Measurements from ENCODE around the gene ZNF697. TPM values are rescaled to one million over a fixed set of nuclear protein-coding genes. Genes with fewer than 3 reads are reported as not detected.
"Not testable (repeated sequence)": the region's sequence is repeated elsewhere in the genome, so short reads cannot be mapped to it uniquely, and the experiment has no call there.

ZNF697 gene
- total RNA-seq, 1 experiment from 2014 or later, result 17.4 TPM

GRCh38 chr1:119603695-119604094 lies 44.4 kb downstream of the ZNF697 start:
- no peaks in the 10 kb centered on the region for H3K36me3 Mint-ChIP-seq (ENCODE audit: insufficient read depth in 1 of 3, low read depth in 3 of 3)

GRCh38 chr1:119603241-119603640 lies 44.8 kb downstream of the ZNF697 start:
- not testable (repeated sequence) for H3K9me3 Mint-ChIP-seq; H4K20me1 ChIP-seq (ENCODE audit: control insufficient read depth, insufficient read depth, insufficient read length); H2BK20ac ChIP-seq (ENCODE audit: low read depth, low read length, poor library complexity, severe bottlenecking); H3K79me1 ChIP-seq (ENCODE audit: insufficient read depth, low read depth, low read length, poor library complexity, severe bottlenecking); H3K27ac ChIP-seq (ENCODE audit: insufficient read length, low read depth, low read length); H3K36me3 Mint-ChIP-seq (ENCODE audit: insufficient read depth in 1 of 3, low read depth in 3 of 3); H3K23me2 ChIP-seq (ENCODE audit: insufficient read length, low read depth, low read length, poor library complexity, severe bottlenecking); H4K8ac ChIP-seq (replicated peaks; ENCODE audit: insufficient read length, low read depth, low read length); H2BK120ac ChIP-seq (ENCODE audit: low read depth, low read length, poor library complexity, severe bottlenecking); H3K79me2 ChIP-seq (ENCODE audit: insufficient read depth, low read length); H3K4me2 ChIP-seq (ENCODE audit: insufficient read depth, insufficient read length, low read length); DNase-seq; H4K5ac ChIP-seq (ENCODE audit: insufficient read length, low read depth, low read length); H3K27ac Mint-ChIP-seq; H3K4me1 ChIP-seq (ENCODE audit: insufficient read depth, low read length); H2BK12ac ChIP-seq (ENCODE audit: insufficient read length, low read depth, low read length); H3K9ac ChIP-seq (ENCODE audit: extremely low read depth, insufficient read length, low read length); H3T11ph ChIP-seq (ENCODE audit: low read length); H2AFZ ChIP-seq (ENCODE audit: low read length); H3K14ac ChIP-seq (ENCODE audit: insufficient read depth, low read length); H3K9me3 ChIP-seq (ENCODE audit: control insufficient read depth, low read depth, low read length); H3K4me3 Mint-ChIP-seq; H3K4ac ChIP-seq (ENCODE audit: low read depth, low read length); H4K91ac ChIP-seq (ENCODE audit: insufficient read length, low read depth, low read length); H2BK5ac ChIP-seq (ENCODE audit: insufficient read length, low read length); H2AK5ac ChIP-seq (ENCODE audit: insufficient read length, low read length); H2BK15ac ChIP-seq (ENCODE audit: low read depth, low read length); H3K27me3 Mint-ChIP-seq (ENCODE audit: low read depth); H3K4me1 Mint-ChIP-seq; H3K56ac ChIP-seq (ENCODE audit: insufficient read length, low read depth, low read length); H3K18ac ChIP-seq (ENCODE audit: insufficient read length, low read depth, low read length); H3K23ac ChIP-seq (ENCODE audit: insufficient read length, low read depth, low read length); H3K27me3 ChIP-seq (ENCODE audit: insufficient read depth, low read length)
- WGBS (ENCODE audit: extremely low coverage, insufficient read length, low lambda C conversion rate), result no CpG with 5 or more reads among the region's 3 CpGs

More at GRCh38 chr1:119603695-119604094, 44.4 kb downstream of the ZNF697 start:
- H3K4me1 ChIP-seq (ENCODE audit: insufficient read depth, low read length), result no peaks in the 10 kb centered on the region
- H3K56ac ChIP-seq (ENCODE audit: insufficient read length, low read depth, low read length), result no peak overlapping the region
- no peak overlapping the region for H2BK12ac ChIP-seq (ENCODE audit: insufficient read length, low read depth, low read length)
- no peak overlapping the region for H3K14ac ChIP-seq (ENCODE audit: insufficient read depth, low read length)
- H4K91ac ChIP-seq (ENCODE audit: insufficient read length, low read depth, low read length), result no peak overlapping the region
- H3K79me1 ChIP-seq (ENCODE audit: insufficient read depth, low read depth, low read length, poor library complexity, severe bottlenecking), result no peaks in the 10 kb centered on the region
- H3K23me2 ChIP-seq (ENCODE audit: insufficient read length, low read depth, low read length, poor library complexity, severe bottlenecking), result no peaks in the 10 kb centered on the region
- no peaks in the 10 kb centered on the region for H3K79me2 ChIP-seq (ENCODE audit: insufficient read depth, low read length)
- no peak overlapping the region for H2BK5ac ChIP-seq (ENCODE audit: insufficient read length, low read length)
- no peaks in the 10 kb centered on the region for H3K4me1 Mint-ChIP-seq
- no peak overlapping the region for H4K8ac ChIP-seq (replicated peaks; ENCODE audit: insufficient read length, low read depth, low read length)
- no peaks in the 10 kb centered on the region for H3K27me3 Mint-ChIP-seq (ENCODE audit: low read depth)
- no peak for DNase-seq
- no peak for TF ChIP-seq CTCF (conservative IDR thresholded peaks at IDR 0.05)
- H3K27ac Mint-ChIP-seq, result no peak overlapping the region
- no peaks in the 10 kb centered on the region; a peak in 1 of 5 replicates for H3K9me3 Mint-ChIP-seq
- H4K20me1 ChIP-seq (ENCODE audit: control insufficient read depth, insufficient read depth, insufficient read length), result no peaks in the 10 kb centered on the region
- H3K18ac ChIP-seq (ENCODE audit: insufficient read length, low read depth, low read length), result no peak overlapping the region
- H3K4me2 ChIP-seq (ENCODE audit: insufficient read depth, insufficient read length, low read length), result no peak overlapping the region
- no peaks in the 10 kb centered on the region for H3K27me3 ChIP-seq (ENCODE audit: insufficient read depth, low read length)
- no peak overlapping the region for H3K4ac ChIP-seq (ENCODE audit: low read depth, low read length)
- H3K9ac ChIP-seq (ENCODE audit: extremely low read depth, insufficient read length, low read length), result no peak overlapping the region
- no peak overlapping the region for H2BK15ac ChIP-seq (ENCODE audit: low read depth, low read length)
- no CpG with 5 or more reads among the region's 6 CpGs for WGBS (ENCODE audit: extremely low coverage, insufficient read length, low lambda C conversion rate)
- no peak overlapping the region for H3K27ac ChIP-seq (ENCODE audit: insufficient read length, low read depth, low read length)
- no peaks in the 10 kb centered on the region for H3K9me3 ChIP-seq (ENCODE audit: control insufficient read depth, low read depth, low read length)
- H2AK5ac ChIP-seq (ENCODE audit: insufficient read length, low read length), result no peak overlapping the region
- H3K4me3 Mint-ChIP-seq, result no peak overlapping the region
- no peak overlapping the region for H4K5ac ChIP-seq (ENCODE audit: insufficient read length, low read depth, low read length)
- no peak overlapping the region for H2BK20ac ChIP-seq (ENCODE audit: low read depth, low read length, poor library complexity, severe bottlenecking)
- no peak overlapping the region for H3K23ac ChIP-seq (ENCODE audit: insufficient read length, low read depth, low read length)
- H2BK120ac ChIP-seq (ENCODE audit: low read depth, low read length, poor library complexity, severe bottlenecking), result no peak overlapping the region
- no peak overlapping the region for H2AFZ ChIP-seq (ENCODE audit: low read length)
- H3T11ph ChIP-seq (ENCODE audit: low read length), result no peak overlapping the region

Data from H9 (cell line).